CD4-positive, alpha-beta T cell treated with Interleukin-6 for 4 hours (primary cell): Measurements from ENCODE around the gene LOXHD1.

ENCODE experiments used
- DNase-seq: peaks from one replicate; pipeline ENCODE4 v3.0.0-alpha.2; 2020; ENCODE audit warnings: mixed read lengths

Gene LOXHD1

DNA sequence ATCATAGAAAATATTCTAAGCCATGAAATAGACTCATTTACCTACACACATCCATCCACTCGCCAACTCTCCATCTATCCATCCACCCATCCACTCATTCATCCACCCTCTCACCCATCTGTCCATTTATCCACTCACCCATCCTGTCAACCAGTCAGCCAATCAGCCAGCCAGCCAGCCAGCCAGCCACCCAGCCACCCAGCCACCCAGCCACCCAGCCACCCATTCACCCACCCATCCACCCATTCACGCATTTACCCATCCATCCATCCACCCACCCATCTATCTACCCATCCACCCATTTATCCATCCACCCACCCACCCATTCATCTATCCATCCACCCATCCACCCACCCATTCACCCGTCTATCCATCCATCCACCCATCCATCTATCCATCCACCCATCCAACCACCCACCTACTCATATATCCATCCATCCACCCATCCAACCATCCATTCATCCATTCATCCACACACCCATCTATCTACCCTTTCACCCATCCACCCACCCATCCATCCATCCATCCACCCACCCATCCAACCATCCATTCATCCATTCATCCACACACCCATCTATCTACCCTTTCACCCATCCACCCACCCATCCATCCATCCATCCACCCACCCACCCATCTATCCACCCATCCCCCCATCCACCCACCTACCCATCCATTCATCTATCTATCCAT, 185.1 kb downstream of the LOXHD1 start:
- DNase-seq = no peak

DNA sequence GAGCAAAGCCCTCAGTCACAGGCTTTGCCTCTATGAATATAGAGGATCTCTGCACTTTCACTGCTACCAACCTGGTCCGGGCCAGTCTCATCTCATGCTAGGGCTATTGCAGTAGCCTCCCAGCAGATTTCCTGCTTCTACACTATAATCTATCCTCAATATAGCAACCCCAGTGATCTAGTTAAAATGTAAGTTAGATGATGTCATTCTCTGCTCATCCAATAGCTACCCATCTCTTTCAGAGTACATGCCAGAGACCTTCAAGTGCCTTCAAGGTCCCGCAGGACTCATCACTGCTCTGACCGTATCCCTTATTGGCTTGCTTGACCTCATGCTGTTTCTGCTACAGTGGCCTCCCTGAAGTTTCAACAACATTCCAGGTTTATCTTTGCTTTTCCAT, 186.3 kb downstream of the LOXHD1 start:
- no peak for DNase-seq

DNA sequence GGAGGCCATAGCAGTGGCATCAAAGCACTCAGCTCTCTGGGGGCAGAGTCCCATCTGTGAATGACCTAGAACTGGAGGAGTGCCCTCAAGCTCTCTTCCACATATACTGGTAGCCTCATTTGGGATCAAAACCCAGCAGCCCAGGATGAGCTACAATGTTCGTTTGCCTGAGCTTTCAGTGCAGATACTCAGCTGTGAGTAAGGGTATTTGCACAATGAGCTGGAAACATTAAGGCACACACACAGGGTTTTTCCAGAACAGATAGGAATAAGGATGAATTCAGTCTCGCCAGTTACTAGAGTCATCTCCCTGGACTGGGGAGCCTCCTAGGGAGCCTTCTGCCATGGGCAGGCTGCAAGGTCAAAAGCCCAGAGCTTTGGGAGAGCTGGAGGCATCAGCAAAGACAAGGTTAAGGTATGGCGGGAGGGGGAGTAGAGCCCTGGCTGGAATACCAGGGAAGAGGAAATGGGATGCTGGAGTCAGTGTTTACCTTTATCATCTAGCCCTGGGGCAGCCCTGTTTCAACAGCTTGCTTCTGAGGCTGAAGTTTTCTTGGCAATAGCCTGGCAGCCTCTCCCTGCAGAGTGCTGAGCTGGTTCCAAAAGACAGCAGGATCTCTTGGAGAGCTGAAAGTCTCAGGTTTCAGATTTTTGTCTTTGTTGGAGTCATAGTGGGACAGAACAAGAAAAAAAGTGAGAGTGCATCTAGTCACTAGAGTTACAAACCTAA, 187.7 kb downstream of the LOXHD1 start:
- no peak for DNase-seq

DNA sequence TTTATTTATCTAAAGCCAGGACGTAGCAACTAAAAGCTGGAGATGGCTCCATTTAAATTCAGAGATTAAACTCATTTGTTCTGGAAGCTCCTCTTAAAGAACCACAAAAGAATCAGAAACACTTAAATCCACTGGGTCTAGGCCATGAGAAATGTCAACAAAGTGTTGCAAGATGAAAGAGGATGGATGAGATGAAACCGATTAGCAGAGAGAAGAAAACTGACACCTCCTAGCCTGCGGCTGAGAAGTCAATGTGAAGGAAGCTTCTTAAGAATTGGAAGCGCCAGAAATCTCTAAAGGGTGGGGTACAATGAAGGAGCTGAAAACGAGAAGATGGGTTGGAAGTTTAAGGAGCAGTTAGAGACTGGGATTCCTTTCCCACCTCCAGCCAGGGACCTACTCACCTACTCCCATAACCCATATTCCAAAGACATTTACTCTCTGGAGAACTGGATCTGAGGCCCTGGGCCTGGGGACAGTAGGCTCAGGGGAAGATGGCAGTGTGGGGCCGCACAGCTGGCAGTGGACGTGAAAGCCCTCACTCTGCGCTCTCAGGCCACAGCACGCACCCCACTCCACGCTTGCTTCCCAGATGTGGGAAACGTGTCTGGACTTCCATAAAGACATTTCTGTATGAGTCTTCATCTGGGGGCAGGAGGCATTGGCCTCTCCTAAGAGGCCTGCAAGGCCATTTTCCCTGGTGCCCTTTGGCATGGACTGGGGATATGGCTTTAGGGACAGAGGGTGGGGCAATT, 188.4 kb downstream of the LOXHD1 start:
- no peak for DNase-seq

DNA sequence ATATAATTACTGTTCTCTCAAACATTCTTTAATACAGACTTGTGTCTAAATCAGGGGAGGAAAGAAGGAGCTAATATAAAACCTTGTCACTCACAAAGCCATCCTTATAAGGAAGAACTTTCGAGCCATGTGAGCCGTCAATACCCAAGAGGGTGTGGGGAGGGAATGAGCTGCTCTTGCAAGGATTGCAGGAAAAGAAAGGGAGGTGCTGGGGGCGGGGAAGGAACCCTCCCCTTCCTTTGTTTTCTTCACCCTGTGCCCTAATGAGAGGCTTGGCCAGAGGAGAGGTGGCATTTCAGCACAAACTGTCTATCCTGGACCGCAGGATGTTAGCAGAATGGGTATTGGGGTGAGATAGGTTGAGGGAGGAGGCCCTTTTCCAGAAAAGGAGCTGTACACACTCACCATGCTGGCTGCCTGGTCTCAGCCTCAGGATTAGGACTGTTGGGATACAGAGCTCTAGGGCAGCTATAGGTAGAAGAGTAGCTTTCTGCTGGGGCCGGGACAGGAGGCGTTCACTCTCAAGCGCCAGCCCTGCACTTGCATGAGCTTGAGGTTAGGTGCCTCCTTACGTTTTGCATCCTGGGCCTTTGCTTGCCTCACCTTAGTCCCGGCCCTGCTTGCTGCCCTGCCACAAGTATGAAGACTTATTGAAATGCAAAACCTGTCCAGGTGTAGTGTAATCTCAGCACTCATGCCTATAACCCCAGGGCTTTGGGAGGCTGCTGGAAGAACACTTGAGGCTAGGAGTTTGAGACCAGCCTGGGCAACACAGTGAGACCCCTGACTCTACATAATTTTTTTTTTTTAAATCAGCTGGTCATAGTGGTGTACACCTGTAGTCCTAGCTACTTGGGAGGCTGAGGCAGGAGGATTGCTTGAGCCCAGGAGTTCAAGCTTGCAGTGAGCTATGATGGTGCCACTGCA, 190.5 kb downstream of the LOXHD1 start:
- no peak for DNase-seq

DNA sequence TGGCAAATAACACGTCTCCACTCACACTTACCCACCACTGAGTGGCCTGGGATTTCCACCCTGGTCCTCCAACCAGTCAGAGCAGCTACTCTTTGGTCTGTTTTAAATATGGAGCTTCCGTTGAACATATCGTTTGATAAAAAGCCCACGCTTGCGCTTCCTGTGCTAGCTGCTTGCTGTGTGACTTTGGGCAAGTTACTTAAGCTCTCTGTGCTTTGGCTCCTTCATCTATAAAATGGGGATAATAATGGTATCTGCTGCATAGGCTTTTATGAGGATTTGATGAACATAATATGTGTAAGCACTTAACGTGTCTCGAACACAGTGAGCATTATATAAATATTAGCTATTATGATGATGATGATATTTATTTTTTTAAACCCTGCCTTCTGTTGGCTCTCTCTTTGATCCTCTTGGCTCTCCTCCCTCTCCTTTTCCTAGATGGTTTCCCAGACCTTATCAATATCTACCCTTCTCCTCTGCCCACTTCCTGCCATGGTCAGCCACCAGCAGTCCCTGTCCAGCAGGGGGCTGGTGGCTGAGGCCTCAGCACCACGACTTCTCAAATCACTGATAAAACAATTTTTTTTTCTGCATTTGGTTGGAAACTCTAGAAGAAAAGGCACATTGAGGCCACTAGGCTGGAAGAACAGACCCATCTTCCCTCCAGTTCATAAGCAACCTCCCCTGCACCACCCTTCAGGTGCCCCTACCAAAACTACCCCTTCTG, 191.9 kb downstream of the LOXHD1 start:
- DNase-seq = no peak

DNA sequence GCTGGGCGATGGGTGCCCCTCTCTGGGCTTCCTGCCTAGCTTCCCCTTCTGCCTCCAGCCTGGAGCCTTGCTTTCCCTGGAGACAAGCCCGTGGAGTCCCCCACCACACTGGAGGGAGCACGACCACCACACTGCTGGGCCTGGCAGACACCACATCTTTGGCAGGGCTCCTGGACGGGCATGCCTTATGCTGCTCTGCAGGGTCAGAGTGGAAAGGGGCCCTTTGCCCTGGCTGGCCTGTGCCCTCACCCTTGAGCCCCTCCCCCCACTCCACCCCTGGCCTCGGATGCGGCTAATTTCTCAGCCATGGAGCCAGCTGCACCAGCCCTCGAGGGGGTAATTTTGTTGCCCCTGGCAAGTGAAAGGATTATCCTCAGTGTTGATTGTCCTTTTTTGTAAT, 194.5 kb downstream of the LOXHD1 start:
- no peak for DNase-seq

DNA sequence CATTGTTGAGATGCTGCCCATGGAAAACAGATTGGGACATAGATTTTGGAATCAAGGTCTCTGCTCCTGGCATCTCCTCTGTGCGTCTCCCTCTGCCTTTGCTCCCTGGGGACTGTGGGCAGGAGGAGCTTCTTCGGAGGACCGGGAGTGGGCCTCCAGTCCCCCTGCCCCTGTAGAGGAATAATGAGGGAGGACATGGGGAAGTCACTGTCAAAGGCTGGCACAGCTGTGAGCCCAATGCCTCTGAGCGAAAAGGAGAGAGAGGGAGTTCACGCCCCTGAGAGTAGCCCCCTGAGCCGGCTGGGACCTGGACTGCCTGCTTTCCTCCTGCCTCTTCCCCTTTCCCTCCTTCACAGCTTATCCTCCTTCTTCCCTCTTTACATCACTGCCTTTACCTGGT, 195.0 kb downstream of the LOXHD1 start:
- DNase-seq = no peak

DNA sequence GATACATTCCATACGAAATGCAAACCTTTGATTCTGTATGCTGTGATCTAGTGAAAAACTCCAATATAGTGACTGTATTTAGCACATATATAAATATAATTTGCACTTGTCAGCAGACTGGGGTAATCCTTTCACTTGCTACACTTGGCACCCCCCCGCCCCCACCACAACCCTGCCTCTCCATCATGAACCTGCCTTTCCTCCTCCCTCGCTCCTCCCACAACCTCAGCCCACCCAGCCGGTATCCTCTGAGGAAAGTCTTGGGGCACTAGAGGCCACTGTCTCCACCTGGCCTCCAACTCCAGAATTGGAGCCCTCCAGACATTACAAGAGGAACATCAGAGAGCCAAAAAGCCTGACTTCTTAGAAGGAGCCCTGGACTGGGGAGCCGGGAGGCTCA, 196.3 kb downstream of the LOXHD1 start:
- no peak for DNase-seq

DNA sequence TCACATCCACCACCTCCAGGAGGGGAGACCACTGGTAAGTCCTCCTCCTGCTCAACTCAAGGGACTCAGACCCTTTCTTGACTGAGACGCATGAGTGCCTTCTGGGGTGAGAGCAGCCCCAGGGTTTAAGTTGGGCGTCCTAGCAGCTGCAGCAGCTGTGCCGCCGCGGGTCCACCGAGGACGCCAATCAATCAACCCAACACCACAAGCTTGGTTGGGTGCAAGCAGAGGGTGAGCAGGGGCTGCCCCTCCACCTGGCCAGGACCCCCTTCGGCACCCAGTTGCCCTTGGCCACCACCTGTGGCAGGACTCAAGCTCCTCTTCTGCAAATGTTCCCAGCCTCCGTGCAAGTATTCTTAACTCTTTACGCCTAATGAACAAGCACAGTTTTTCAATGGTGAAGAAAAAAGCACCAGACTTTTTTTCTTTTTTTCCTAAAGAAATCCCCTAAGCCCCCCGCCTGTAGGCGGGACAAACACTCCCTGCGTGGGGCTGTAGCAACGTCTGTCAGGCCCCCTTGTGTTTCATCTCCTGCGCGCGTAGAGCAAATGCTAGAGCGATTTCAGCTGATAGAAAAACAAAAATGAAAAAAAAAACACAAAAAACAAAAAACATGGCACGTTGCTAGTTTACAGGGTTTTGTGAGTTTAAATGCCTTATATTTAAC, 197.1 kb downstream of the LOXHD1 start:
- no peak for DNase-seq

DNA sequence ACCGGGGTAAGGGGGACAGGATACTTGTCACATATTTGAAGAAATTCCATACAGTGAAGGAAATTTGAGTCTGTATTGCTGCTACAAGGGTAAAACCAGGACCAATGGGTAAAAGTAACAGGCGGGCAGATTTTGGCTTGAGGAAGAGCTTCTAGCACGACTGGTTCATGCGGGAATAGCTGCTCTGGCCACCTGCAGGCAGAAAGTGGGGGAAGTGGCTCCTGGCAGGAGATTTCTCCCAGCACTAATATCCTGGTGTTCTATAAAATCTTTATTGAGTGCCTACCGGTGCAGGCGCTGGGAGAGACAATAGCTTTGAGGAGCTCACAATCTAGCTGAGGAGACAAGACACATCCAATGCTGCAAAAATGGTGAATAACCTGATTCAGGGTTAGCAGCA, 198.5 kb downstream of the LOXHD1 start:
- no peak for DNase-seq

DNA sequence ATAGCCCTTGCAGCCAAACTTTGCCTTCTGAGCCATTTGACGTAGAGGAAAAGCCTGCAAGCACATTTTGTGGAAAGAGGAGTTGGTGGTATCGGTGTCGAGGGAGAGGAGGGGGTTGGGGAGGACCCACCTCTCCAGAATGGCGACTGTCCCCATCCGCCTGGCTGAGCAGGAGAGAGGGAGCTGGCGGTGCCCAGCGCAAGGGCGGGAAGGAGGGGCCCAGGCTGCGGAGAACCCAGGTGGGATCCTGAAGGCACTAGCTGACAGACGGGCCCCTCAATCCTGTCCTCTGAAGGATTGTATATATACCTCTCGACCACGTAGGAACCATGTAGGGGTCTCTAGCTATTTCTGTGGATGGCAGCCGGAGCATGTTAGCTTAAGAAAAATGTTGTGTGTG, 200.3 kb downstream of the LOXHD1 start:
- DNase-seq = no peak

DNA sequence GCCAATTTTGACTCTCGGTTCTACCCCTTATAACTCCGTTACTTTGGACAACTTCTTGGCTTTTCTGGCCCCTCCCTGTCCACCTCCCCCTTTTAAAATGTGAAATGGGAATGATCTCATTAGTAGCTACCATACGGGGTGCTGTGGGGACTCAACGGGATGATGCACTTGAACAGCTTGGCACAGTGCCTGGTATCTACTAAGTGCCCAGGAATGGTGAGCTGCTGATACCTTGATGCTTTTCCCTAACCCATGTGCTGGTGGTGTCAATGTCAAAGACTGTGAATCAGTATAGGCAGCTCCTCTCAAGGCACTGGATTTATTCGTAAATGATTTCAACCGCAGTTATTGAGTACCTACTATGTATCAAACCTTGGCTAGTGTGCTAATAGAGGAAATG, 204.2 kb downstream of the LOXHD1 start:
- no peak for DNase-seq

DNA sequence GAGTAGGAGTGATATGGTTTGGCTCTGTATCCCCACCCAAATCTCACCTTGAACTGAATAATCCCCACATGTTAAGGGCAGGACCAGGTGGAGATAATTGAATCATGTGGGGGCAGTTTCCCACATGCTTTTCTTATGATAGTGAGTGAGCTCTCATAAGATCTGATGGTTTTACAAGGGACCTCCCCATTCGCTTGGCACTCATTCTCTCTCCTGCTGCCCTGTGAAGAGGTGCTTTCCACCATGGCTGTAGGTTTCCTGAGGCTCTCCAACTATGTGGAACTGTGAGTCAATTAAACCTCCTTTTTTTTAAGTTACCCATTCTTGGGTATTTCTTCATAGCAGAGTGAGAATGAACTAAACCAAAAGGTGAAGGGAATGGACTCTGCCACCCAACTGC, 207.5 kb downstream of the LOXHD1 start:
- no peak for DNase-seq

DNA sequence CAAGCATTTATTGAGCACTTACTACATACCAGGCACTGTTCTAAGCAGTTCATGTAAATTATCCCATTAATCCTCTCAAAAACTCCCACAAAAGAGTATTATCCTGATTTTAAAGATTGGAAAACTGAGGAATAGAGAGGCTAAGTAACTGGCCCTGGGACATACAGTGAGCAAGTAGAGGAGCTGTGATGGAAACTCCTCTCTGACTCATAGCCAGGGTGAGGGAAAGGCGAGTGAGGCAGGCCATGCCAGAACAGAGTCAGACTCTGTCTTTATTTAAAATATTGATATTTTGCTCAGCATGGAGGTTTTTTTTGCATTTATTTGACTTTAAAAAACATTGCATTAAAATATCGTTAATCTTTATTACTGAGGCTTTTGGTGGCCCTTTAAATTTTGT, 208.0 kb downstream of the LOXHD1 start:
- DNase-seq = no peak

DNA sequence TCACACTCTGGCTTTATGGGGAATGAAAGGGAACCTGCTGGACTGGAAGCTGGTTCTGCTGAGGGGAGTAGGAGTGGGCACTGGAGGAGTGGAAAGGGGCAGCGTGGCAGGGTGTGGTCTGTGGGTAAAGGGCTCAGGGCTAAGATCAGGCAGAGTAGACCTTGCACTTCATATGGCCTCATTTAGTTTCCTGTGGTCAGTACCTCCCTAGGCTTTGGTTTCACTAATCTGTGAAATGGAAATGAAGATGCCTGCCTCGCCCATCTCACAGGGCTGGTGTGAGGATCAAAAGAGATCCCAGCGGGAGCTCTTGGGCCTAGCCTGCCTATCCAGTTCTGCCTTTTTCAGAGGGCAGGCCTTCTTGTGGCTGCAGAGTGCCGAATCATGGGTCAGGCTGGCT, 208.7 kb downstream of the LOXHD1 start:
- no peak for DNase-seq

DNA sequence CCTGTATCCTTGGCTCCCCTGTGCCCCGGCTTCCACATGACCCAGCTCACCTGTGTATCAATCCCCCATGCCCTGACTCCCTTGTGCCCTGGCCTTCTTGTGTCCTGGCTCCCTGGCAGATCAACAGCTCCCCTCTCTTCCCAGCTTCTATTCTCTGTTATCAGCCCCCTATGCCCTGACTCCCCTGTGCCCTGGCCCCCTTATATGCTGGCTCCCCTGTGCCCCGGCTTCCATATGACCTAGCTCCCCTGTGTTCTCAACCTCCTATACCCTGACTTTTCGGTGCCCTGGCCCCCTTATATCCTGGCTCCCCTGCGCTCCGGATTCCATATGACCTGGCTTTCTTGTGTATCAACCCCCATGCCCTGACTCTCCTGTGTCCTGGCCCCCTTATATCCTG, 209.2 kb downstream of the LOXHD1 start:
- DNase-seq = no peak

DNA sequence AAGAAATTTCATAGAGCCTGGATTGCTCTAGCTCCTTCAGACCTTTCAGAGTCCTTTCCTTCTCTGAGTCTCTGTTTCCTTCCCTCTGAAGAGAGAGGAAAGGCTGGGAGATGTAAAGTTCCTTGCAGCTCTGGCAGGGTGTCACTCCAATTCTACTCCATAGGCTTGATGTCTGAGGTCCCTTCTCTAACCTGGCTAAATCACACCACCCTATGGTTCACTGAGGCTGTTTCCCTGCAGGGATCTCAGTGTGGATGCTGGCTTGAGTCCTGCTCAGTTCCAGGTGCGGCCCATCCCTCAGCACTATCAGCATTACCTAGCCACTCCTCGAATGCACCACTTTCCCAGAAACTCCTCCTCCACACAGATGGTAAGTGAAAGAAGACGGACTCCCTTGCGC, 209.7 kb downstream of the LOXHD1 start:
- no peak for DNase-seq

DNA sequence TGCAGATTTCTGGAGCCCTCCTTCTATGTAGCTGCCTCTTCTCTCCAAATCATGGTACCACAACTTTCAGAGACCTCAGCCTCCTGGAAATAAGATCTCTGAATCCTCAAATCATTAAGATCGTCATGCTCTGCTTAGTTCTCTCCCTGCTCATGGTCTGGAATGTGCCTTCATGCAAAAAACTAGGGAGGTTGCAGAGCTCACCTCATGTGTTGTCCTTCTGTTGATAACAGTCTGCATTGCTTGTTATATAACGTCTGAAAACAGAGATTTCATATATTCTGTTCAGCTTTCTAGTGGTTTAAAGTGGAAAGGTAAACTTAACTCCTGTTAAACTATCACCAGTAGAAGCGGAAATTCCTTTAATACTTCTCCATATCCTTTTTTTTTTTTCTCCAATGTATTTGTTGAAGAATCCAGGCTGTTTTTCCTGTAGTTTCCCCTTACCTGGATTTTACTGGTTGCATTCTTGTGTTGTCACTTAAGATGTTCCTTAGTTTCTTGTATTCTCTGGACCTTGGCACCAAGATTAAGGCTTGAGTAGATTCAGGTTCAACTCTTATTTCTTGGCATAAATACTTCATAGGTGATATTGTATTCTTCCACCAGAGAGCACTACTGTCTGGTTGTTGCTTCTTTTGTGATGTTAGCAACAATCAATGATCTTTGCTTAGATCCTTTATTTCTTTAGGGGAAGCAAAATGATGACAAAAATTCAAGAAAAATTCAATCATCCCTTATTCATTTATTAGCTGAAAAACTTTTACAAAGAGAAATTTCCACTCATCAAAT, 211.3 kb downstream of the LOXHD1 start:
- no peak for DNase-seq

DNA sequence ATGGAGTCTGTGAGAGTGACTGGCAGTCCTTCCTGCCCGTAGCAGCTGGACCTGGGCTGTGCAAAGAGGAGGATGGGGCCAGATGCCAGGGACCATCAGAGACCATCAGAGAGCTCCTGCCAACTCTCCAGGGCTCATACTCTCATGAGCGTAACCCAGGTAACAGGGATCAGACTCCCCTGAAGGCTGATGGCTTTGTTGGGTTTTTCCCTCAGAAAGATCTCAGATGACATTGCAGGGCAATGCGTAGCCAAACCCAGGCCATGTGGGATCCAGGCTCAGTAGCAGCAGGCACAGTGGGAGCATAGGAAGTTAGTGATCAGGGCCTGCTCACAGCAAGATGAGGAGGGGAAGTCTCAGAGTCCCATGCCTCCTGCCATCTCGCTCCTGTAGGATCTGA, 218.0 kb downstream of the LOXHD1 start:
- no peak for DNase-seq

DNA sequence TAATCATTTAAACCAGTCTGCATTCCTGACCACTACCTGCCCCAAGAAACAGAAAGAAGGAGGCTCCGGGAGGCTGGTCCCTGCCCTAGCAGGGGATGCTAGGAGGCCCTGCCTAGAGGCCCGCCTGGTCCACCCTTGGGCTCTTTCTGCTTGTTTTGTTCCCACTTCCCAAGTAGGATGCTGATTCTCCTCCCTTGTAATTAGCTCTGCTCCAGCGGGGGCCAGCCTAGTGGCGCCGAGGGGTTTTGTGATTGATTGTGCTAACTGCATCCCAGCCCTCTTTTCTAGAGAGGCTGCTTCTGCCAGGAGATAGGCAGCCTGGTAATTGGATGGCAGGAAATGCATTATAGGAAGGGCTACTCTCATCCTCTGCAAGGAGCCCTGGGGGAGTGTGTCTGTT, 220.0 kb downstream of the LOXHD1 start:
- no peak for DNase-seq
